HFFc6 (cell line): ENCODE results near the gene FOXK2. TPM values are rescaled to one million over a fixed set of nuclear protein-coding genes. Genes with fewer than 3 reads are reported as not detected.

Experiments used
- DNase-seq: peaks from one replicate; pipeline ENCODE4 v3.0.0-alpha.2; 2018
- H3K27ac Mint-ChIP-seq: 2 replicates; pipeline ENCODE4 v1.8.0; 2020; ENCODE audit warnings: mild to moderate bottlenecking, mixed read lengths
- H3K27me3 Mint-ChIP-seq: 2 replicates; pipeline ENCODE4 v1.8.0; 2021; ENCODE audit warnings: mild to moderate bottlenecking, moderate library complexity, mixed read lengths; ENCODE audit not compliant: insufficient read depth
- H3K36me3 Mint-ChIP-seq: 2 replicates; pipeline ENCODE4 v1.8.0; 2021; ENCODE audit warnings: low read depth, mixed read lengths
- H3K4me1 Mint-ChIP-seq: 2 replicates; pipeline ENCODE4 v1.8.0; 2020; ENCODE audit warnings: low read depth, mixed read lengths
- H3K4me3 Mint-ChIP-seq: 2 replicates; pipeline ENCODE4 v1.8.0; 2020; ENCODE audit warnings: mild to moderate bottlenecking, moderate library complexity, mixed read lengths
- H3K9me3 Mint-ChIP-seq: 2 replicates; pipeline ENCODE4 v1.8.0; 2020; ENCODE audit warnings: mild to moderate bottlenecking, mixed read lengths
- CTCF ChIP-seq: fragments of 200-600 bp; sonication (generic); IDR thresholded peaks from 2 replicates; pipeline ENCODE4 v1.5.0; 2021; ENCODE audit warnings: antibody characterized with exemption, mild to moderate bottlenecking
- total RNA-seq, 6 experiments: library from RNA; stranded (reverse); fragmentation: NEBNext Ultra II Directional; extraction: Animal tissue kit (Norgen Biotek cat#: 25700); gene quantifications; 2 replicates in 1 of 6; 3 replicates in 5 of 6; pipeline ENCODE4 v1.2.3, GENCODE V29; 2021

The FOXK2 gene
- total RNA-seq, 6 experiments from 2014 or later: 38.6 to 46.3 (median 41.1) TPM

GRCh38 chr17:82596296-82596695 is 76.8 kb downstream of the FOXK2 start:
- Mint-ChIP-seq H3K9me3 (no peaks in the 10 kb centered on the region), H3K4me1 (peaks cover 22% of the 10 kb centered on the region), H3K27me3 (no peaks in the 10 kb centered on the region; the same call in none of the 2 replicates), H3K4me3 (no peak overlapping the region), H3K36me3 (peaks cover 12% of the 10 kb centered on the region), H3K27ac (no peak overlapping the region)
- no peak for DNase-seq
- no peak for TF ChIP-seq CTCF

- Mint-ChIP-seq H3K27me3 (peaks cover 2% of the 10 kb centered on the region; the same call in 1 of the 2 replicates), H3K4me1 (peaks cover 22% of the 10 kb centered on the region), H3K4me3 (no peak overlapping the region), H3K27ac (no peak overlapping the region), H3K36me3 (peaks cover 15% of the 10 kb centered on the region), H3K9me3 (no peaks in the 10 kb centered on the region)
- no peak for DNase-seq
- TF ChIP-seq CTCF: no peak
Observed at GRCh38 chr17:82596837-82597672, 77.5 kb downstream of the FOXK2 start.

- Mint-ChIP-seq H3K36me3 (peaks cover 26% of the 10 kb centered on the region), H3K9me3 (no peaks in the 10 kb centered on the region), H3K27me3 (0 out of 2 replicates have a peak, but pooled peaks cover 2% of the 10 kb centered on the region), H3K4me1 (peaks cover 13% of the 10 kb centered on the region), H3K4me3 (no peak overlapping the region), H3K27ac (no peak overlapping the region)
- DNase-seq: no peak
- TF ChIP-seq CTCF: no peak
Observed at GRCh38 chr17:82598256-82599119, 79.0 kb downstream of the FOXK2 start.

GRCh38 chr17:82599674-82600661 is 80.4 kb downstream of the FOXK2 start:
- DNase-seq: no peak
- no peak overlapping the region for H3K27ac Mint-ChIP-seq
- H3K36me3 Mint-ChIP-seq: peaks cover 39% of the 10 kb centered on the region

More at GRCh38 chr17:82599674-82600661, 80.4 kb downstream of the FOXK2 start:
- no peaks in the 10 kb centered on the region; the same call in 1 of the 2 replicates for H3K4me1 Mint-ChIP-seq
- H3K27me3 Mint-ChIP-seq: peaks cover 2% of the 10 kb centered on the region; the same call in 1 of the 2 replicates
- no peak overlapping the region for H3K4me3 Mint-ChIP-seq
- TF ChIP-seq CTCF: no peak
- no peaks in the 10 kb centered on the region for H3K9me3 Mint-ChIP-seq
